ENCODE results near the gene PRR36.
"Not testable (repeated sequence)": the region's sequence is repeated elsewhere in the genome, so short reads cannot be mapped to it uniquely, and the experiment has no call there.

PRR36 gene

GRCh38 chr19:7859831-7860713, 14.1 kb downstream of the PRR36 start:
- TF ChIP-seq POLR2A (IDR thresholded peaks at IDR 0.05; ENCODE audit: low read length) (no peak), GATA1 (IDR thresholded peaks at IDR 0.05; ENCODE audit: low read depth, low read length) (no peak)
- no peak for DNase-seq

GRCh38 chr19:7859087-7859486, 15.1 kb downstream of the PRR36 start:
- not testable (repeated sequence) for DNase-seq

GRCh38 chr19:7858109-7858770, 15.9 kb downstream of the PRR36 start:
- peak; percentile 49 to 60 for DNase-seq
- TF ChIP-seq GATA1 (IDR thresholded peaks at IDR 0.05; ENCODE audit: low read depth, low read length) (no peak), POLR2A (IDR thresholded peaks at IDR 0.05; ENCODE audit: low read length) (no peak)

- no peak for TF ChIP-seq GATA1 (IDR thresholded peaks at IDR 0.05; ENCODE audit: low read depth, low read length)
- no peak for TF ChIP-seq POLR2A (IDR thresholded peaks at IDR 0.05; ENCODE audit: low read length)
Observed at GRCh38 chr19:7857727-7858108, 16.5 kb downstream of the PRR36 start.

GRCh38 chr19:7856679-7857663, 17.2 kb downstream of the PRR36 start:
- TF ChIP-seq GATA1 (IDR thresholded peaks at IDR 0.05; ENCODE audit: low read depth, low read length): no peak
- no peak for DNase-seq

More at GRCh38 chr19:7857727-7858108, 16.5 kb downstream of the PRR36 start:
- no peak for DNase-seq

GRCh38 chr19:7856109-7856591, 18.0 kb downstream of the PRR36 start:
- DNase-seq: no peak

GRCh38 chr19:7855426-7856108, 18.6 kb downstream of the PRR36 start:
- no peak for DNase-seq
- TF ChIP-seq GATA1 (IDR thresholded peaks at IDR 0.05; ENCODE audit: low read depth, low read length): no peak
- no peak for TF ChIP-seq POLR2A (IDR thresholded peaks at IDR 0.05; ENCODE audit: low read length)

More at GRCh38 chr19:7856109-7856591, 18.0 kb downstream of the PRR36 start:
- TF ChIP-seq GATA1 (IDR thresholded peaks at IDR 0.05; ENCODE audit: low read depth, low read length) (no peak), POLR2A (IDR thresholded peaks at IDR 0.05; ENCODE audit: low read length) (no peak)

- no peak for DNase-seq
- TF ChIP-seq GATA1 (IDR thresholded peaks at IDR 0.05; ENCODE audit: low read depth, low read length) (no peak), POLR2A (IDR thresholded peaks at IDR 0.05; ENCODE audit: low read length) (no peak)
Observed at GRCh38 chr19:7853770-7854128, 20.4 kb downstream of the PRR36 start.

GRCh38 chr19:7852851-7853769, 21.1 kb downstream of the PRR36 start:
- DNase-seq: peak; percentile 75 to 85
- TF ChIP-seq POLR2A (IDR thresholded peaks at IDR 0.05; ENCODE audit: low read length): no peak
- no peak for TF ChIP-seq GATA1 (IDR thresholded peaks at IDR 0.05; ENCODE audit: low read depth, low read length)

GRCh38 chr19:7851623-7852500, 22.3 kb downstream of the PRR36 start:
- no peak for TF ChIP-seq POLR2A (IDR thresholded peaks at IDR 0.05; ENCODE audit: low read length)
- no peak for TF ChIP-seq GATA1 (IDR thresholded peaks at IDR 0.05; ENCODE audit: low read depth, low read length)
- DNase-seq: no peak

GRCh38 chr19:7850945-7851622, 23.1 kb downstream of the PRR36 start:
- TF ChIP-seq POLR2A (IDR thresholded peaks at IDR 0.05; ENCODE audit: low read length) (no peak), GATA1 (IDR thresholded peaks at IDR 0.05; ENCODE audit: low read depth, low read length) (no peak)
- no peak for DNase-seq

Measured in erythroblast (primary cell).